ENCODE results near the gene BRF1.

BRF1 gene

GRCh38 chr14:105257464-105257863 lies 43.3 kb downstream of the BRF1 start:
- DNase-seq = peak in 1 of 2 experiments; percentile 19

- no peak for DNase-seq
These were observed 44.4 kb downstream of the BRF1 start for GRCh38 chr14:105256292-105256960.

GRCh38 chr14:105255021-105255507 lies 45.7 kb downstream of the BRF1 start:
- DNase-seq = no peak

GRCh38 chr14:105253329-105253682 lies 47.5 kb downstream of the BRF1 start:
- DNase-seq = no peak

GRCh38 chr14:105252552-105253328 lies 48.1 kb downstream of the BRF1 start:
- no peak for DNase-seq

GRCh38 chr14:105251920-105252319 lies 48.9 kb downstream of the BRF1 start:
- DNase-seq = no peak

GRCh38 chr14:105250986-105251385 lies 49.8 kb downstream of the BRF1 start:
- DNase-seq = no peak

GRCh38 chr14:105250008-105250366 lies 50.8 kb downstream of the BRF1 start:
- DNase-seq = no peak

GRCh38 chr14:105249182-105250007 lies 51.4 kb downstream of the BRF1 start:
- DNase-seq = no peak

GRCh38 chr14:105248368-105249181 lies 52.2 kb downstream of the BRF1 start, which contains the start of gene BTBD6:
BTBD6 (plus strand) TSS chr14:105248533; CDS start chr14:105248712, 179 bp downstream.
- DNase-seq = peak; percentile 81 to 85

GRCh38 chr14:105247715-105248367 lies 53.0 kb downstream of the BRF1 start:
- no peak for DNase-seq

GRCh38 chr14:105247026-105247425 lies 53.8 kb downstream of the BRF1 start:
- DNase-seq = no peak

GRCh38 chr14:105244334-105244733 lies 56.5 kb downstream of the BRF1 start:
- DNase-seq = no peak

GRCh38 chr14:105241641-105242040 lies 59.2 kb downstream of the BRF1 start:
- DNase-seq = no peak

- no peak for DNase-seq
These were observed 59.8 kb downstream of the BRF1 start for GRCh38 chr14:105240811-105241576.

- no peak for DNase-seq
These were observed 71.6 kb downstream of the BRF1 start for GRCh38 chr14:105229099-105229655.

GRCh38 chr14:105228562-105228961 lies 72.2 kb downstream of the BRF1 start:
- DNase-seq = no peak

- DNase-seq = no peak
These were observed 73.5 kb downstream of the BRF1 start for GRCh38 chr14:105227346-105227745.

GRCh38 chr14:105226198-105226597 lies 74.6 kb downstream of the BRF1 start:
- no peak for DNase-seq

- DNase-seq = no peak
These were observed 75.8 kb downstream of the BRF1 start for GRCh38 chr14:105224845-105225570.

Data from activated CD4-positive, alpha-beta T cell treated with anti-CD3 and anti-CD28 coated beads, Interleukin-2, amount 50 U/mL, for 4 hours (primary cell).